Endodermal cell (in vitro differentiated cells): ENCODE results near the gene C19orf12. TPM values are rescaled to one million over a fixed set of nuclear protein-coding genes. Genes with fewer than 3 reads are reported as not detected.

Experiments
- DNase-seq: peaks from one replicate; pipeline ENCODE4 v3.0.0-alpha.2; 2017
- H3K27ac ChIP-seq: 2 replicates; pipeline ENCODE4 v1.5.1; 2013; ENCODE audit warnings: mild to moderate bottlenecking, low read depth, low read length, moderate library complexity
- H3K27me3 ChIP-seq: 2 replicates; pipeline ENCODE4 v1.6.1; 2013; ENCODE audit warnings: mild to moderate bottlenecking, low read length, moderate library complexity; ENCODE audit not compliant: insufficient read depth, control insufficient read depth, poor library complexity, severe bottlenecking
- H3K36me3 ChIP-seq: 2 replicates; pipeline ENCODE4 v1.7.0; 2013; ENCODE audit warnings: mild to moderate bottlenecking, low read length, moderate library complexity; ENCODE audit not compliant: control insufficient read depth, insufficient read depth
- H3K4me1 ChIP-seq: one replicate; pipeline ENCODE4 v1.7.0; 2013; ENCODE audit warnings: low read length; ENCODE audit not compliant: control insufficient read depth, insufficient read depth
- H3K4me3 ChIP-seq: 2 replicates; pipeline ENCODE4 v1.5.1; 2013; ENCODE audit warnings: mild to moderate bottlenecking, low read length, moderate library complexity
- H3K9ac ChIP-seq: 2 replicates; pipeline ENCODE4 v1.6.1; 2013; ENCODE audit warnings: mild to moderate bottlenecking, low read length, moderate library complexity; ENCODE audit not compliant: poor library complexity, severe bottlenecking; ENCODE audit errors: extremely low read depth
- H3K9me3 ChIP-seq: 2 replicates; pipeline ENCODE4 v1.6.1; 2013; ENCODE audit warnings: mild to moderate bottlenecking, low read length, moderate library complexity; ENCODE audit not compliant: control insufficient read depth
- H3K27ac Mint-ChIP-seq: 2 replicates; pipeline ENCODE4 v1.8.0; 2020; ENCODE audit warnings: mixed read lengths
- H3K27me3 Mint-ChIP-seq: 2 replicates; pipeline ENCODE4 v1.8.0; 2021; ENCODE audit warnings: mild to moderate bottlenecking, mixed read lengths; ENCODE audit not compliant: insufficient read depth
- H3K36me3 Mint-ChIP-seq: 2 replicates; pipeline ENCODE4 v1.8.0; 2020; ENCODE audit warnings: low read depth, mixed read lengths
- H3K4me1 Mint-ChIP-seq: 2 replicates; pipeline ENCODE4 v1.8.0; 2020; ENCODE audit warnings: mixed read lengths
- H3K4me3 Mint-ChIP-seq: 2 replicates; pipeline ENCODE4 v1.8.0; 2020; ENCODE audit warnings: mild to moderate bottlenecking, moderate library complexity, mixed read lengths
- H3K9me3 Mint-ChIP-seq: 2 replicates; pipeline ENCODE4 v1.8.0; 2020; ENCODE audit warnings: mild to moderate bottlenecking, mixed read lengths
- CTCF ChIP-seq: fragments of 200-600 bp; sonication (generic); conservative IDR thresholded peaks from 2 replicates; pipeline ENCODE4 v1.5.0; 2021; ENCODE audit warnings: antibody characterized with exemption, mild to moderate bottlenecking
- WGBS, 2 experiments: methylation state at CpG; one replicate each; pipeline versions ENCODE4 v1.1.5 to v1.1.7; 2013; ENCODE audit warnings: missing lambda C conversion rate in 2 of 2, mixed read lengths in 1 of 2; ENCODE audit not compliant: insufficient coverage in 1 of 2, insufficient read length in 1 of 2; 5-methylcytosine and 5-hydroxymethylcytosine counted together
- total RNA-seq, 2 donors: library from RNA; stranded (reverse); fragmentation: NEBNext Ultra II Directional in 1 of 2; extraction: Animal tissue kit (Norgen Biotek cat#: 25700) in 1 of 2; gene quantifications; 2 replicates in 1 of 2; 3 replicates in 1 of 2; pipeline ENCODE4 v1.2.1, GENCODE V29; 2021

C19orf12 gene
- total RNA-seq, 2 donors from 2014 or later, result 18.9 to 22.9 TPM

GRCh38 chr19:29673451-29674371, 41.4 kb downstream of the C19orf12 start:
- Mint-ChIP-seq H3K4me3 (no peak overlapping the region), H3K36me3 (no peaks in the 10 kb centered on the region), H3K27me3 (no peaks in the 10 kb centered on the region), H3K9me3 (no peaks in the 10 kb centered on the region), H3K27ac (no peak overlapping the region), H3K4me1 (no peaks in the 10 kb centered on the region)
- Histone ChIP-seq H3K27me3 (no peaks in the 10 kb centered on the region), H3K4me1 (no peaks in the 10 kb centered on the region), H3K36me3 (no peaks in the 10 kb centered on the region), H3K27ac (no peak overlapping the region), H3K9ac (no peak overlapping the region), H3K9me3 (no peaks in the 10 kb centered on the region), H3K4me3 (no peak overlapping the region)
- WGBS, 2 experiments, result 94 to 98% methylated on average over 40 to 57 of the region's 57 CpGs
- TF ChIP-seq CTCF, result no peak
- no peak for DNase-seq

- no peak for DNase-seq
- H3K27me3 ChIP-seq, result no peaks in the 10 kb centered on the region
- no peaks in the 10 kb centered on the region for H3K36me3 ChIP-seq
- H3K9me3 ChIP-seq, result no peaks in the 10 kb centered on the region
- H3K27ac Mint-ChIP-seq, result no peak overlapping the region
- H3K36me3 Mint-ChIP-seq, result no peaks in the 10 kb centered on the region
- H3K4me1 ChIP-seq, result no peaks in the 10 kb centered on the region
- H3K27me3 Mint-ChIP-seq, result no peaks in the 10 kb centered on the region
- no peak overlapping the region for H3K4me3 Mint-ChIP-seq
- H3K4me1 Mint-ChIP-seq, result no peaks in the 10 kb centered on the region
- 92 to 95% methylated on average over 6 to 11 of the region's 11 CpGs for WGBS, 2 experiments
- H3K27ac ChIP-seq, result no peak overlapping the region
- H3K9ac ChIP-seq, result no peak overlapping the region
- TF ChIP-seq CTCF, result no peak
- no peak overlapping the region for H3K4me3 ChIP-seq
- H3K9me3 Mint-ChIP-seq, result no peaks in the 10 kb centered on the region
These were observed 42.1 kb downstream of the C19orf12 start for GRCh38 chr19:29672933-29673336.

GRCh38 chr19:29672319-29672932, 42.6 kb downstream of the C19orf12 start:
- 82 to 87% methylated on average over 4 to 8 of the region's 8 CpGs for WGBS, 2 experiments
- H3K9me3 Mint-ChIP-seq, result no peaks in the 10 kb centered on the region
- Histone ChIP-seq H3K36me3 (no peaks in the 10 kb centered on the region), H3K4me1 (no peaks in the 10 kb centered on the region), H3K9me3 (no peaks in the 10 kb centered on the region), H3K4me3 (no peak overlapping the region), H3K9ac (no peak overlapping the region), H3K27me3 (no peaks in the 10 kb centered on the region), H3K27ac (no peak overlapping the region)
- no peaks in the 10 kb centered on the region for H3K27me3 Mint-ChIP-seq
- no peak for DNase-seq
- H3K27ac Mint-ChIP-seq, result no peak overlapping the region
- H3K4me1 Mint-ChIP-seq, result no peaks in the 10 kb centered on the region
- no peaks in the 10 kb centered on the region for H3K36me3 Mint-ChIP-seq
- H3K4me3 Mint-ChIP-seq, result no peak overlapping the region
- TF ChIP-seq CTCF, result no peak
